Stimulated activated CD4-positive, alpha-beta T cell treated with anti-CD3 and anti-CD28 coated beads, Interleukin-1b, Interleukin-23, amount 100 ng/mL, for 48 hours (primary cell): ENCODE measurements around the gene IFRD2.
"Not testable (repeated sequence)": the region's sequence is repeated elsewhere in the genome, so short reads cannot be mapped to it uniquely, and the experiment has no call there.

ENCODE experiments used
- DNase-seq: peaks from one replicate; pipeline ENCODE4 v3.0.0-alpha.2; 2020

IFRD2 gene

DNA sequence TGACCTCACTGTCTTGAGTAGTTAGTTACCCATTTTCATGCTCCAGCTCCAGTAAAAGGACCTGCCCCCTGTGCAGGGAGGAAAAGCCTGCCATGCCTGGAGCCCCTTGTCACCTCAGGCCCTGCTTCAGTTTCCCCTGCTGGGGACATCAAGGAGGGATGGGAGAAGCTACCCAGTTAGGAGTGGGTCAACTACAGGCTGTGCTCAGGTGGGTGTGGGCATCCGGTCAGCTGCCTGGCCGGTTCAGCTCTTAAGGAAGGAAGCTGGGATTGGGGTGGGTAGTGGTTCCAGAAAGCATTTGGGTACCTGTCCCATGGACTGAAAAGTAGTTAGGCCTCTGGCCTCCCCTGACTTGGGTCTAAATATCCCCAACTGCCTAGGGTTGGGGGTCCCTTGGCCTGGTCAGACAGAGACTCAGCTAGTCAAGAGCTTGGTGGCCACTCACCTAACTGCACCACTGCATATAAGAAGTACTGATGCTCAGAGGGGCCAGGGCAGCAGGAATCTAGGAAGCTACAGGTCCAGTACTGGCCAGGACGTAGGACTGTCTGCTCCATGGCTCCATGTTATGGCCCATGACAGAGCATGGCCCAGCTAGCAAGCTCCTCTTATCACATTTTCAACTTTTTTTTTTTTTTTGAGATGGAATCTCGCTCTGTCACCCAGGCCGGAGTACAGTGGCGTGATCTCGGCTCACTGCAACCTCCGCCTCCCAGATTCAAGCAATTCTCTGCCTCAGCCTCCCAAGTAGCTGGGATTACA, 12.8 kb downstream of the IFRD2 start:
- no peak for DNase-seq

DNA sequence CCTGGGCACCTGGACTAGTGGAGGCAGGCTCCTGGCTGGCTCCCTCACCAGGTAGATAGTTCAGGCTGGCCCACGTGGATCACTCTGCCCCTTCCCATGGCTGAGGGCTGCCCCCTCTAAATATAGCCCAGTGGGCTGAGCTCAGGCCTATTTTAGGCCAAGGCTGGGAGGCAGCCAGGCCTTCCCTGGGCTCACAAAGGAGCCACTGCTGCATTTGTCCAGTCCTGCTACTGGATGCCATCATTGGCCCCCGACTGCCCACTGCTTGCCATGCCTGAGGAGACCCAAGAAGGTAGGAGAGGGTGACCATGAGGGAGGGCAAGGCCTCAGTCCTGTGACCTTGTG, 13.4 kb downstream of the IFRD2 start, which contains the start of gene LSMEM2:
Gene LSMEM2, plus strand, starts transcription at position 208 of the 345 bp plus-strand sequence. Its CDS starts 27 bp downstream, at position 235.
- DNase-seq, result no peak

- no peak for DNase-seq
Observed at GRCh38 chr3:50278123-50278879, 13.9 kb downstream of the IFRD2 start.

DNA sequence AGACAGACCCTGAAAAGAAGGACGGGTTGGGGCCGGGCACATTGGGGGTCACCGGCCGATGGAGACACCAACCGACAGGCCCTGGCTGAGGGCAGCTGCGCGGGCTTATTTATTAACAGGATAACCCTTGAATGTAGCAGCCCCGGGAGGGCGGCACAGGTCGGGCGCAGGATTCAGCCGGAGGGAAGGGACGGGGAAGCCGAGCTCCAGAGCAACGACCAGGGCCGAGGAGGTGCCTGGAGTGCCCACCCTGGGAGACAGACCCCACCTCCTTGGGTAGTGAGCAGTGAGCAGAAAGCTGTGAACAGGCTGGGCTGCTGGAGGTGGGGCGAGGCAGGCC, 15.5 kb downstream of the IFRD2 start:
- DNase-seq, result no peak

DNA sequence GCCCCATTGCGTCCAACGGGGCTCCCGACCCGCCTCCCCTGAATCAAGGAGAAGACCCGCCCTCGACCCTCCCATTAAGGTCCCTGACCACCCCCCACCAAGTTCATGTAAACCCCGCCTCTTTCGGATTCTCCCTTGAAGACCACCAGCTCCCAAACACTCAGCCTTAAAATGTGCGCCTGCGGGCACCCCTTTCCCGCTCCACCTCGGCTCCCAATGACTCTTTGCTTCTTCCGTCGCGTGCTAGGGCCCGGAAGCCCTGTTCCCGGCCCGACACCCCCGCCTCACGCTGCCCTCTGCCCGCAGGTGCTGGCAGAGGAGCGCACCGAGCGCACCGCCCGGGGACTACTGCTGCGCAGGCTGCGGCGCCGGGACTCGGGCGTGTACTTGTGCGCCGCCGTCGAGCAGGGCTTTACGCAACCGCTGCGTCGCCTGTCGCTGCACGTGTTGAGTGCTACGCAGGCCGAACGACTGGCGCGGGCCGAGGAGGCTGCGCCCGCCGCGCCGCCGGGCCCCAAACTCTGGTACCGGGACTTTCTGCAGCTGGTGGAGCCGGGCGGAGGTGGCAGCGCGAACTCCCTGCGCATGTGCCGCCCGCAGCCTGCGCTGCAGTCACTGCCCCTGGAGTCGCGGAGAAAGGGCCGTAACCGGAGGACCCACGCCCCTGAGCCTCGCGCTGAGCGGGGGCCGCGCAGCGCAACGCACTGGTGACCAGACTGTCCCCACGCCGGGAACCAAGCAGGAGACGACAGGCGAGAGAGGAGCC, 16.1 kb downstream of the IFRD2 start:
- DNase-seq, result peak; percentile 48

DNA sequence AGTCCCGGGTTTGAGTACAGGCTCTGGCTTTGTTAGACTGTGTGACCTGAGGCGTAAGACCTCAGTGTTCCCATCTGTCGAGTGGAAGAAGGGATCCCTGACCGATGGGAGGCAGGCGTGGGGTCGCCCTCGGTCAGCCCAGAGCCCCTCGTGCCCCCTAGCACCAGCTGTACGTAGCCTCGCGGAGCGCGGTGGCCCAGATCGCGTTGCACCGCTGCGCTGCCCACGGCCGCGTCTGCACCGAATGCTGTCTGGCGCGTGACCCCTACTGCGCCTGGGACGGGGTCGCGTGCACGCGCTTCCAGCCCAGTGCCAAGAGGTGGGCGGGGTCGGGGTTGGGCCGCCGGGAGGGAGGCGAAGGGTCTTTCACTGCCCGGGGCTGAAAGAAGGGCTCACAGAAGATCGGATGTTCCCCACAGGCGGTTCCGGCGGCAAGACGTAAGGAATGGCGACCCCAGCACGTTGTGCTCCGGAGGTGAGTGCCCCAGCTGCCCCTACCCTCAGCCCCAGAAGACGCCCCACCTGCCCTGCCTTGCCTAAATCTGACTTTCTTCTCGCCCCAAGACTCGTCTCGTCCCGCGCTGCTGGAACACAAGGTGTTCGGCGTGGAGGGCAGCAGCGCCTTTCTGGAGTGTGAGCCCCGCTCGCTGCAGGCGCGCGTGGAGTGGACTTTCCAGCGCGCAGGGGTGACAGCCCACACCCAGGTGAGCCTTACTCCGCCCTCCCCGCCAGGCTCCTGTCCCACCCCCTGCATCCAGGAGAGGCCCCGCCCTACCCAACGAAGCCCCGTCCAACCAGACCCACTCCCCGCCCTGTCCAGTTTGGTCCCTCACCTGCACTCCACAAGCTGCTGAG, 16.9 kb downstream of the IFRD2 start:
- no peak for DNase-seq

GRCh38 chr3:50274371-50275104, 17.7 kb downstream of the IFRD2 start:
- peak; percentile 81 for DNase-seq

GRCh38 chr3:50273689-50274065, 18.6 kb downstream of the IFRD2 start:
- no peak for DNase-seq

GRCh38 chr3:50272911-50273688, 19.1 kb downstream of the IFRD2 start:
- peak; percentile 89 for DNase-seq

DNA sequence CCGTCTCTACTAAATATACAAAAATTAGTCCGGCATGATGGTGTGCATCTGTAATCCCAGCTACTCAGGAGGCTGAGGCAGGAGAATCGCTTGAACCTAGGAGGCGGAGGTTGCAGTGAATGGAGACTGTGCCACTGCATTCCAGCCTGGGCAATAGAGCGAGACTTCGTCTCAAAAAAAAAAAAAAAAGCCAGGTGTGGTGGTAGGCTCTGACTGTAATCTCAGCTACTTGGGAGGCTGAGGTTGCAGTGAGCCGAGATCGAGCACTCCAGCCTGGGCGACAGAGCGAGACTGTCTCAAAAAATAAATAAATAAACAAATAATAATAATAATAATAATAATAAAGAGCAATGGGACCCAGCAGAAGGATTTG, 19.7 kb downstream of the IFRD2 start:
- not testable (repeated sequence) for DNase-seq

- no peak for DNase-seq
Observed at GRCh38 chr3:50271314-50271936, 20.8 kb downstream of the IFRD2 start.

- no peak for DNase-seq
Observed at GRCh38 chr3:50270422-50271224, 21.6 kb downstream of the IFRD2 start.

GRCh38 chr3:50269977-50270413, 22.2 kb downstream of the IFRD2 start:
- no peak for DNase-seq

DNA sequence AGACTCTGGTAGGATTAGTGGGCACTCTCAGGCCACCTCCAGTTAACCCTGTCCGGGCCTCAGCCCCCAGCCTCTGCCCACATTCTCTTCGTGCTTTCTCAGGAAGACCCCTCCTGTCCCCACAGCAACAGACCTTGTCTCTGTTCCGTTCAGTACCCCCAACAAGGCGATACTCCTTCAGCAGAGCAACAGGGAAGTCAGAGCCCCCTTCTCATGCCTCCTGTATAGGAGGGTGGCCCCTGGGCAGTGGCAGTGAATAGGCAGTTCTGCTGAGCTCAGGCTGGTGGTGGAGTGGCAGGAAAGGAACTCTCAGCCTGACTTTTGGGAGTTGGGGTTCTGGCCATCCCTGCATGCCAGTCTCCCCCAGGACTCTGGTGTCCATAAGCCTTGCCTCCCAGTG, 22.8 kb downstream of the IFRD2 start:
- no peak for DNase-seq

DNA sequence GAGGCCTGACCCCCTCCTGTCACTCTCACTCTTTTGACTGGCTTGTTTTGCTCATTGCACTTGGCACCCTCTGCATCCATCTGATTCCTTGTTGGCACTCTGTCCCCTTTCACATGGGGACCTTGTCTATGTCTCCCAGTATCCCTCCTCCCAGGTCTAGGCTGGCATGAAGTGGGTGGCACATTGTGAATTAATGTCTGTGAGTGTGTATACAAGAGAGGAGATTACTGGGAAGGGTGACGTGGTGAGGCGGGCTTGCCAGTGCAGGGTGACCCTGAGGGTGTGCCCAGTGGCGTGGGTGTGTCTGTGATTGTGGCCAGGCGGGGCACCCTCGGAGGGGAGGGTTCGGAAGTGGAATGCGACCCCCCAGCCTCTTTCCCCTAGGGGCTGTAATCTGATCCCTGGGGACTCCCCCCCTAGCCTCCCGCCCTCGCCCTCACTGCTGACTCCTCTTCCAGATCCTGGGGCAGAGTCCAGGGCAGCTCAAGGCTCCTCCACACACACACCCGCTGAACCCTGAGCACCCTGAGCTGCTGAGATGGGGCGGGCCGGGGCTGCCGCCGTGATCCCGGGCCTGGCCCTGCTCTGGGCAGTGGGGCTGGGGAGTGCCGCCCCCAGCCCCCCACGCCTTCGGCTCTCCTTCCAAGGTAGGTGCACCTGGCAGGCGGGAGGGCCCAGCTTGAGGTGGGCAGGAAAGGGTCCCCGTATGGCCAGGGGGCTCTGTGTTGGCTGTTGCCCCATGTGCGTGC, 23.4 kb downstream of the IFRD2 start, which contains the start of gene SEMA3B:
Gene SEMA3B, plus strand, starts transcription at position 445 of the 749 bp plus-strand sequence. Its CDS starts 94 bp downstream, at position 539.
- DNase-seq, result no peak

DNA sequence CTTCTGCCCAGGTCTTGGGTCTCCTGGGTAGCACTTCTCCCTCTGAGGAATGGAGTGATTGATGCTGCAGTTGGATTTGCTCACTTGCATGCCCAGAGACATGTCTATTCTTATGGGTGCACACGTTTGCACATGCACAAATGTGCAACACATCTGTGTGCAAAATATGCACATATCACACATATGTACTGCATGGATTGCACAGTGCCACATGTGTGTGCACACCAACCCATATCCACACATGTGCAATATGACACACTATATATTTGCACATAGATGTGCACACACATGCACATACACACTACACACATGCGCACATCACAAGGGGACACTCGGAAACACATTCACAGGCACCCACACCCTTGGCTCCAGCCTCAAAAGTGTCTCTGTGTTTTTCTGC, 24.0 kb downstream of the IFRD2 start:
- no peak for DNase-seq

DNA sequence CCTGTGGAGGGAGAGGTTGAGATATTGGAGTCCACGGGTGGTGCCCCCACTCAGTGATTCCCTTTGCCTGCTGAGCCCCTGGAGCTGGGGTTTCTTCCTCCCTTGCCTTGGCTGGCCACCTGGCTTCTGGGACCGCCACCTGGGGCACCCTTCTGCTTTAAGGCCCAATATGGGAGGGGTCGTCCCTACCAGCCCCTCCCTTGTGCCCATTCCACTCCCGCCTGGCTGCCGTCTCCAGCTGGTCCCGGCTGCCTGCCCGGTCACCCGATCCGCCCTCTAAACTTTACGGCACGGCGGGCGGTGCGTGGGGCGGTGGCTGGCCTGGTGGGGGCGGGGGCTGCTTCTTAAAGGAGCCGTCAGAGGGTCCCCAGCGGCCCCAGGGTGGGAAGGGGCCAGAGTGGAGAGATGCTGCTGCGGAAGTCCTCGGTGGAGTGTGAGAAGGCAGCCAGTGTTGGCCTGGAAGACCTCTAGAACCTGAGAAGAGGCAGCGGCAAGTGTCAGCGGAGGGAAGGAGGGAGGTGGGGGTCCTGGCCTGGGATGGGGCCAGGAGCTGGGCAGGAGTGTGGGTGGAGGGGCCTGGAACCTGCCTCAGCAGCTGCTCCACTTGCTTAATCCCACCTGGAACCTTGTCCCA, 24.8 kb downstream of the IFRD2 start:
- no peak for DNase-seq

GRCh38 chr3:50266836-50267235, 25.4 kb downstream of the IFRD2 start:
- no peak for DNase-seq
